NT2/D1 (cell line): Measurements from ENCODE around the gene IL17B.

ENCODE experiments used
- YY1 ChIP-seq: IDR thresholded peaks from 2 replicates; pipeline ENCODE4 v1.6.1; 2011; ENCODE audit not compliant: insufficient read length, insufficient read depth
- ZNF274 ChIP-seq: IDR thresholded peaks from 2 replicates; pipeline ENCODE4 v1.6.1; 2011; ENCODE audit warnings: mild to moderate bottlenecking, low read depth, low read length

DNA sequence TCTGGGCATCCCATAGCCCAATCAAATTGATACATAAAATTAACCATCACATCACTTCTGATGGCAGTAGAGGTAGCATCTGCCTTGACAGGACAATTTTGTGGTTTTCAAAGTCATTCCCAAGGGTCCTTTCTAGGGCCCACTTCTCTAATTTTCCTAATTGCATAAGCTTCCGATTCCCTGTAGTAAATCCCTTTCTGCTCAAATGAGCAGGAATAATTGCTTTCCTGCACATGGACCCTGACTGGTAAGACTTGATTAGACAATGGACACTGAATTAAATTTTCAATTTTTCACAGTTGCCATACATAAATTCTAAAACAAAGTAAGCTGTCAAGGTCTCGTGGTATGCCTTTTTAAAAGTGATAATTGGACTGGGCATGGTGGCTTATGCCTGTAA lies 22.0 kb upstream of the IL17B start:
- no peak for TF ChIP-seq YY1
- TF ChIP-seq ZNF274: no peak
